Measurements from ENCODE around the gene GPR34.

The GPR34 gene

GRCh38 chrX:41693024-41693423, 4.3 kb downstream of the GPR34 start:
- no peak for DNase-seq (ENCODE audit: low read depth)
- no peak overlapping the region for H3K4me3 ChIP-seq (ENCODE audit: low read length)
- TF ChIP-seq, protein P1, sequence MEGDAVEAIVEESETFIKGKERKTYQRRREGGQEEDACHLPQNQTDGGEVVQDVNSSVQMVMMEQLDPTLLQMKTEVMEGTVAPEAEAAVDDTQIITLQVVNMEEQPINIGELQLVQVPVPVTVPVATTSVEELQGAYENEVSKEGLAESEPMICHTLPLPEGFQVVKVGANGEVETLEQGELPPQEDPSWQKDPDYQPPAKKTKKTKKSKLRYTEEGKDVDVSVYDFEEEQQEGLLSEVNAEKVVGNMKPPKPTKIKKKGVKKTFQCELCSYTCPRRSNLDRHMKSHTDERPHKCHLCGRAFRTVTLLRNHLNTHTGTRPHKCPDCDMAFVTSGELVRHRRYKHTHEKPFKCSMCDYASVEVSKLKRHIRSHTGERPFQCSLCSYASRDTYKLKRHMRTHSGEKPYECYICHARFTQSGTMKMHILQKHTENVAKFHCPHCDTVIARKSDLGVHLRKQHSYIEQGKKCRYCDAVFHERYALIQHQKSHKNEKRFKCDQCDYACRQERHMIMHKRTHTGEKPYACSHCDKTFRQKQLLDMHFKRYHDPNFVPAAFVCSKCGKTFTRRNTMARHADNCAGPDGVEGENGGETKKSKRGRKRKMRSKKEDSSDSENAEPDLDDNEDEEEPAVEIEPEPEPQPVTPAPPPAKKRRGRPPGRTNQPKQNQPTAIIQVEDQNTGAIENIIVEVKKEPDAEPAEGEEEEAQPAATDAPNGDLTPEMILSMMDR (conservative IDR thresholded peaks at IDR 0.05; ENCODE audit: low read length): no peak

DNA sequence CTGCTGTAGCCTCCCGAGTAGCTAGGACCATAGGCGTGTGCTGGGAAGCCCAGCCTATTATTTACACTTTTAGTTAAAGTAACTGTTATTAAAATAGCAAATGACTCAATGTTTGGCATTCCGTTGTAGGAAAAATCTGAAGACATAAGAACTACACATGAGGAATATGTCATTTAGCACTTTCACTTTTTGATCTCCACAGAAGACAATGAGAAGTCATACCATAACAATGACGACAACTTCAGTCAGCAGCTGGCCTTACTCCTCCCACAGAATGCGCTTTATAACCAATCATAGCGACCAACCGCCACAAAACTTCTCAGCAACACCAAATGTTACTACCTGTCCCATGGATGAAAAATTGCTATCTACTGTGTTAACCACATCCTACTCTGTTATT, 6.7 kb downstream of the GPR34 start:
- TF ChIP-seq, protein P1 (conservative IDR thresholded peaks at IDR 0.05; ENCODE audit: low read length): no peak
- peak; percentile 3 for DNase-seq (ENCODE audit: low read depth)
- H3K4me3 ChIP-seq (ENCODE audit: low read length): no peak overlapping the region

DNA sequence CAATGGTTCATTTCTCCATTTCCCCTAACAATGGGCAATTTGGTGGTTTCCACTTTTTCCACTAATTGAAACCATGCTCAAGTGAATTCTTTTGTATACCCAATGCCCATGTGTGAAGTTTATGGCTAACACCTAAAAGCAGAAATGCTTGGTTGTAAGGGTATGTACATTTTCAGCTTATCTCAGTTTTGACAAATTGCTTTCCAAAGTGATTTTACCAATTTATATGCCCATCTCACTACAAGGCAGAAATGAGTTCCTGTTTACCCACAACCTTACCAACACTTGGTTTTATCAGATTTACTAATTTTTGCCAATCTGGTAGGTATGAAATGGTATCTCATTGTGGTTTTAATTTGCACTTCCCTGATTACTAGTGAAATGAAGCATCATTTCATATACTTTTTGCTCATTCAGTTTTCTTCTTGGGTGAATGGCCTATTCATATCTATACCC, 14.8 kb downstream of the GPR34 start:
- H3K4me3 ChIP-seq (ENCODE audit: low read length): no peak overlapping the region
- TF ChIP-seq, protein P1 (conservative IDR thresholded peaks at IDR 0.05; ENCODE audit: low read length): no peak
- no peak for DNase-seq (ENCODE audit: low read depth)

DNA sequence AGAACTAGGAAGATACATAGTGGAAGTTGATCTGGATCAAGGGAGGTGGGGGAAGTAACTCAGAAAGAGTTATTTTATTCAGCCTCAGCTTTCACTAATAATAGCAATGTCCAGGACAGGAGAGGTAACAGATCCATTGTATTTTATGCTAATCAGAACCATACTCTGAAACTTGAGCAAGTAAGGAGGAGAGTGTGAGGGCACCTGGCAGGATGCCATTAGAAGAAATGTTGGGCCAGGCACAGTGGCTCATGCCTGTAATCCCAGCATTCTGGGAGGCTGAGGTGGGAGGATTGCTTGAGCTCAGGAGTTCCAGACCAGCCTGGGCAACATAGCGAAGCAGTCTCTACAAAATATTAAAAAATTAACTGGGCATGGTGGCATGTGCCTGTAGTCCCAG, 16.3 kb downstream of the GPR34 start:
- no peak overlapping the region for H3K4me3 ChIP-seq (ENCODE audit: low read length)
- no peak for DNase-seq (ENCODE audit: low read depth)
- TF ChIP-seq, protein P1 (conservative IDR thresholded peaks at IDR 0.05; ENCODE audit: low read length): no peak

DNA sequence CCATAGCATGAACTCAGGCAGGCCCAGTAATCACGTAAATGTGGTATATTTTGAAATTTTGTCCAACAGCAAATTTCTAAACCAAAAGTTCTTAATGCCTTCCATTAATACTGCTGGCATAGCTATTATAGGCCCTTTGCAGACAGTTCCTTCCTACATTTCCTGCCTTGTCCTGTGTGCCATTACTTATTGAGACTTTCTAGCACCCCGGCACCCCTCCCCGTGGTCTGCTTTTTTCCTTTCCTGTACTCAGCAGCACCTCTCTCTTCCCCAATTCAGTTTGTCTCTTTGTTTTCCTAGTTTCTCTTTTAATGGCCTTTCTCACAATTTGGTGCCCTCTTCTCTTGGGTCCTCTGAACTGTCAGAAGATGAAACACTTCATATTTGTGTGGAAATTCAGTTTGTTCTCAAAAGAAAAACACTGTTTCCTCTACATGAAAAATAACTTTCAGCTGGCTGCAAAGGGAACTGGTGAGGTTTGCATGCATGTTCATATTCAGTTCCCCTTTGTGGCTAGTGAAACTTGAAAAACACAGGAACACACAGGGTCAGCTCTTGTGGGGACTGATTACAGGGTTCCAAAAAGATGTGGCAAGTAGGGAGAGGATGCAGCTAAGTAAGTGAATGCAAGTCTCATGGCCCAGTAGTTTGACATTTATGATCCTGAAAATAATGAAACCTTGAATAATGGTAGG, 17.1 kb downstream of the GPR34 start:
- DNase-seq (ENCODE audit: low read depth): no peak
- TF ChIP-seq, protein P1 (conservative IDR thresholded peaks at IDR 0.05; ENCODE audit: low read length): no peak
- H3K4me3 ChIP-seq (ENCODE audit: low read length): no peak overlapping the region

- H3K4me3 ChIP-seq (ENCODE audit: low read length): no peak overlapping the region
- DNase-seq (ENCODE audit: low read depth): no peak
- TF ChIP-seq, protein P1 (conservative IDR thresholded peaks at IDR 0.05; ENCODE audit: low read length): no peak
Observed at GRCh38 chrX:41707218-41707617, 18.4 kb downstream of the GPR34 start.

- DNase-seq (ENCODE audit: low read depth): no peak
- H3K4me3 ChIP-seq (ENCODE audit: low read length): no peak overlapping the region
- TF ChIP-seq, protein P1 (conservative IDR thresholded peaks at IDR 0.05; ENCODE audit: low read length): no peak
Observed at GRCh38 chrX:41708486-41708885, 19.7 kb downstream of the GPR34 start.

All from AG10803 (cell line).